ENCODE measurements around the gene TRMU. TPM values are rescaled to one million over a fixed set of nuclear protein-coding genes. Genes with fewer than 3 reads are reported as not detected.

The TRMU gene
- total RNA-seq, 1 experiment from 2014 or later: 73.9 TPM

GRCh38 chr22:46352691-46353386, 17.3 kb downstream of the TRMU start:
- H3K4me3 Mint-ChIP-seq (ENCODE audit: unreplicated experiment): no peak overlapping the region
- Histone ChIP-seq H3K27me3 (replicated peaks; ENCODE audit: control insufficient read depth, insufficient read depth, low read length) (no peaks in the 10 kb centered on the region), H3K4me3 (ENCODE audit: low read depth, low read length) (no peak overlapping the region), H3K4me1 (no peaks in the 10 kb centered on the region), H3K36me3 (ENCODE audit: control insufficient read depth, insufficient read depth, low read length) (peaks cover 3% of the 10 kb centered on the region), H3K9me3 (no peaks in the 10 kb centered on the region)
- no peaks in the 10 kb centered on the region for H3K27me3 Mint-ChIP-seq (ENCODE audit: insufficient read depth, unreplicated experiment)
- H3K36me3 Mint-ChIP-seq (ENCODE audit: insufficient read depth, unreplicated experiment): peaks cover 98% of the 10 kb centered on the region
- intact Hi-C loops (cut with micrococcal nuclease; ENCODE audit: unreplicated experiment): no loop called here
- H3K9me3 Mint-ChIP-seq (ENCODE audit: unreplicated experiment): no peaks in the 10 kb centered on the region
- H3K27ac Mint-ChIP-seq (ENCODE audit: unreplicated experiment): peak overlapping the region; percentile 64
- ChIA-PET CTCF (no interaction called here), POLR2A (no interaction called here)
- TF ChIP-seq CTCF (IDR thresholded peaks at IDR 0.05; ENCODE audit: insufficient read depth in 1 of 2, low read depth in 1 of 2, low read length in 1 of 2, severe bottlenecking in 1 of 2, unreplicated experiment in 1 of 2): no peak
- no TSS peak for BruUV-seq (replicated peaks)
- DNase-seq: no peak
- no peaks in the 10 kb centered on the region for H3K4me1 Mint-ChIP-seq (ENCODE audit: low read depth, unreplicated experiment)

DNA sequence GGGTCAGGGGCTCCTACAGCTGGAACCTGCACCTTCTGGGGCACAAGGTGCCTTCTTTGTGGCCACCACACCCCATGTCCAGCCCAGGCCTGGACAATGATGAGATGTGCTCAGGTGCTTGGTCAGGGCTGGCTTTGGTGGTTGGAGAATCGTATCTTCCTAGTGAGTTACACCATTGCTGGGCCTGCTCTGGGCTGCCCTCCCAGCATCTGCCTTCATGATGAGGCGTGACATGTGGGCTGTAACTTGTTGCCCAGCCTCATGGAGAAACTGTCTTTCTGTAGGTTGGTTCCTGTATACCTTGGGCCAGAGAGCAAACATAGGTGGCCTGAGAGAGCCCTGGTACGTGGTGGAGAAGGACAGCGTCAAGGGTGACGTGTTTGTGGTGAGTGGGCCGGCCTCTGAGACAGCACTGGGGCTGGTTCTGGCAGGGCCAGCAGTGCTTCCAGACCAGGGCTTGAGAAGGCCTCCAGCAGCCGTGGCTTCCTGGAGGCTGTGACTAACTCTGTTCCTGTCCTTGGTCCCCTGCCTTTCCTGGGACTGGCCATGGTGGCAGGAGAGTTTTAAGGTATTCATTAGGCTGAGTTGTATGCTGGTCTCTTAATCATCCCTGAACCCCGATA, 18.1 kb downstream of the TRMU start:
- Histone ChIP-seq H3K9me3 (no peaks in the 10 kb centered on the region), H3K36me3 (ENCODE audit: control insufficient read depth, insufficient read depth, low read length) (peaks cover 3% of the 10 kb centered on the region), H3K27me3 (replicated peaks; ENCODE audit: control insufficient read depth, insufficient read depth, low read length) (no peaks in the 10 kb centered on the region), H3K4me3 (ENCODE audit: low read depth, low read length) (no peak overlapping the region), H3K4me1 (no peaks in the 10 kb centered on the region)
- no peaks in the 10 kb centered on the region for H3K9me3 Mint-ChIP-seq (ENCODE audit: unreplicated experiment)
- H3K27ac Mint-ChIP-seq (ENCODE audit: unreplicated experiment): no peak overlapping the region
- ChIA-PET POLR2A (no interaction called here), CTCF (no interaction called here)
- intact Hi-C loops (cut with micrococcal nuclease; ENCODE audit: unreplicated experiment): no loop called here
- H3K4me1 Mint-ChIP-seq (ENCODE audit: low read depth, unreplicated experiment): no peaks in the 10 kb centered on the region
- no peak for TF ChIP-seq CTCF (IDR thresholded peaks at IDR 0.05; ENCODE audit: insufficient read depth in 1 of 2, low read depth in 1 of 2, low read length in 1 of 2, severe bottlenecking in 1 of 2, unreplicated experiment in 1 of 2)
- peaks cover 96% of the 10 kb centered on the region for H3K36me3 Mint-ChIP-seq (ENCODE audit: insufficient read depth, unreplicated experiment)
- no peak for DNase-seq
- no peak overlapping the region for H3K4me3 Mint-ChIP-seq (ENCODE audit: unreplicated experiment)
- no peaks in the 10 kb centered on the region for H3K27me3 Mint-ChIP-seq (ENCODE audit: insufficient read depth, unreplicated experiment)
- BruUV-seq (replicated peaks): no TSS peak

DNA sequence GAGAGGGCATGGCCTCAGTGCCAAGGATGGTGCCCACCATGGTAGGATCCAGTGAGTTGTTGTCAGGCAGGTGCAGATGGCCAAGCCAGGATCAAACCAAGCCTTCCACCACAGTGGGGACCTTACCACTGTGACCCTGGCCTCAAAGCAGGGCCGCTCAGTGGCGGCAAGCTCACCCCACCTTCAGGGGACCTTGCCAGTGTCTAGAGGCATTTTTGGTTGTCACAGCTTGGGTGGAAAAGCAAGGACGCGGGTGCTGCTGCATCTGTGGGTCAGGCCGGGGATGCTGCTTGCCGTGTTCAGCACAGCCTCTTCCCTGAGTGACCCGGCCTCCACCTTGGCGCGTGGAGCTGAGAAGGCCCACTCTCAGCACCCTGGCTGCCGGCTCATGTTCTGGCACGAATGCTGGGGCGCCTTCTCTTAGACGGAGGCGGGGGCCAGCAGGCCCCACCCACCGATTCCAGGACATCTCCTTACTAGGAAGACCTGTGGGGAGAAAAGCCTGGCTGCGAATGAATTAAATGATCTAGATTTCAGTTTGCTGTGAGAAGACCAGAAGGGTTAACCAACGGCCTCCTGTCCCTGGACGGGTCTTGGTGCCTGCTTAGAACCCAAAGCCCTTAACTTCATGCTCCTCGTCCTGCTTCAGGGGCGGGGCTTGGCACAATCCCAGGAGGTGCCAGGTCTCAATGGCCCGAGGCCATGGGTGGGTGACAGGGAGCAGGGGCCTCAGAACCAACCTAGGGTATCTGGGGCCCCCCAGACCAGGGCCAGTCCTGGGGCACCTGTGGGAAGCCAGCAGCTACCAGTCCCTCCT, 18.9 kb downstream of the TRMU start:
- no peak overlapping the region for H3K27ac Mint-ChIP-seq (ENCODE audit: unreplicated experiment)
- Histone ChIP-seq H3K9me3 (no peaks in the 10 kb centered on the region), H3K4me1 (no peaks in the 10 kb centered on the region), H3K4me3 (ENCODE audit: low read depth, low read length) (no peak overlapping the region), H3K36me3 (ENCODE audit: control insufficient read depth, insufficient read depth, low read length) (peaks cover 3% of the 10 kb centered on the region), H3K27me3 (replicated peaks; ENCODE audit: control insufficient read depth, insufficient read depth, low read length) (no peaks in the 10 kb centered on the region)
- POLR2A ChIA-PET: no interaction called here
- DNase-seq: no peak
- no peak overlapping the region for H3K4me3 Mint-ChIP-seq (ENCODE audit: unreplicated experiment)
- intact Hi-C loops (cut with micrococcal nuclease; ENCODE audit: unreplicated experiment): no loop called here
- TF ChIP-seq CTCF (IDR thresholded peaks at IDR 0.05; ENCODE audit: insufficient read depth in 1 of 2, low read depth in 1 of 2, low read length in 1 of 2, severe bottlenecking in 1 of 2, unreplicated experiment in 1 of 2): no peak
- H3K27me3 Mint-ChIP-seq (ENCODE audit: insufficient read depth, unreplicated experiment): no peaks in the 10 kb centered on the region
- no TSS peak for BruUV-seq (replicated peaks)
- CTCF ChIA-PET: interaction anchor here (1.6 kb wide), 1 partner anchor 13 kb away, joined by 5 read pairs; no protein-coding TSS in a partner anchor
- H3K4me1 Mint-ChIP-seq (ENCODE audit: low read depth, unreplicated experiment): no peaks in the 10 kb centered on the region
- peaks cover 93% of the 10 kb centered on the region for H3K36me3 Mint-ChIP-seq (ENCODE audit: insufficient read depth, unreplicated experiment)
- no peaks in the 10 kb centered on the region for H3K9me3 Mint-ChIP-seq (ENCODE audit: unreplicated experiment)

All from Caco-2 (cell line).